H1 (cell line): Measurements from ENCODE around the gene RFX2. TPM values are rescaled to one million over a fixed set of nuclear protein-coding genes. Genes with fewer than 3 reads are reported as not detected.

Experiments
- CTCF ChIA-PET: fragments of 300-600 bp; sonication (Branson Sonifier 250); formaldehyde crosslinking; loops from one replicate; lab custom pipeline; 2021; ENCODE audit not compliant: partially characterized antibody; lab: Charles Lee
- POLR2A ChIA-PET: fragments of 300-600 bp; sonication (Branson Sonifier 250); formaldehyde crosslinking; loops from one replicate; lab custom pipeline; 2021; ENCODE audit warnings: inconsistent platforms; ENCODE audit not compliant: partially characterized antibody; lab: Charles Lee
- DNase-seq, 2 experiments: peaks; one replicate each; pipeline versions ENCODE4 v3.0.0 to v3.0.0-alpha.2; 2010 to 2022; ENCODE audit warnings: low spot score in 2 of 2, low read depth in 1 of 2, mixed read lengths in 1 of 2
- FAIRE-seq: peaks from 2 replicates; lab custom pipeline; 2011; peaks lifted over from hg19 to GRCh38; lab: Jason Lieb, UNC
- H2AFZ ChIP-seq: 2 replicates; pipeline ENCODE4 v1.8.1; 2012; ENCODE audit warnings: low read length, inconsistent platforms
- H2AK5ac ChIP-seq: 2 replicates; pipeline ENCODE4 v1.6.1; 2013; ENCODE audit warnings: low read depth, low read length
- H2BK120ac ChIP-seq: replicated peaks from 2 replicates; pipeline ENCODE3; 2013; ENCODE audit warnings: low read depth, low read length, inconsistent platforms
- H2BK12ac ChIP-seq: 2 replicates; pipeline ENCODE4 v1.6.1; 2013; ENCODE audit warnings: low read depth, low read length
- H2BK15ac ChIP-seq: 2 replicates; pipeline ENCODE4 v1.6.1; 2013; ENCODE audit warnings: low read length
- H2BK20ac ChIP-seq: 2 replicates; pipeline ENCODE4 v1.6.1; 2013; ENCODE audit warnings: low read length
- H2BK5ac ChIP-seq: 2 replicates; pipeline ENCODE4 v1.6.1; 2013; ENCODE audit warnings: low read depth, low read length
- H3K14ac ChIP-seq: 2 replicates; pipeline ENCODE4 v1.6.1; 2013; ENCODE audit warnings: inconsistent platforms; ENCODE audit not compliant: insufficient read length
- H3K18ac ChIP-seq: 2 replicates; pipeline ENCODE4 v1.6.1; 2013; ENCODE audit warnings: low read length; ENCODE audit errors: extremely low read depth
- H3K23ac ChIP-seq: 2 replicates; pipeline ENCODE4 v1.6.1; 2013; ENCODE audit warnings: inconsistent platforms; ENCODE audit not compliant: insufficient read length
- H3K23me2 ChIP-seq: 2 replicates; pipeline ENCODE4 v1.6.1; 2013; ENCODE audit warnings: low read depth, low read length
- H3K27ac ChIP-seq: 2 replicates; pipeline ENCODE4 v1.6.1; 2011; ENCODE audit warnings: low read depth, low read length, inconsistent platforms
- H3K27me3 ChIP-seq, 4 experiments: replicated peaks in 1 of 4; 1 replicate in 1 of 4; 2 replicates in 3 of 4; pipeline versions ENCODE4 v1.6.1 to v1.8.1; 2011 to 2013; ENCODE audit warnings: low read length in 3 of 4, mild to moderate bottlenecking in 3 of 4, inconsistent platforms in 2 of 4, mixed read lengths in 2 of 4, moderate library complexity in 1 of 4; ENCODE audit not compliant: control insufficient read depth in 3 of 4, insufficient read depth in 3 of 4; ENCODE audit errors: extremely low read depth in 1 of 4
- H3K36me3 ChIP-seq, 4 experiments: 2 replicates each; pipeline versions ENCODE4 v1.6.1 to v1.8.1; 2011 to 2013; ENCODE audit warnings: mild to moderate bottlenecking in 4 of 4, low read length in 3 of 4, moderate library complexity in 2 of 4, control low read depth in 1 of 4, inconsistent platforms in 1 of 4; ENCODE audit not compliant: insufficient read depth in 4 of 4, control insufficient read depth in 2 of 4
- H3K4ac ChIP-seq: replicated peaks from 2 replicates; pipeline ENCODE3; 2013; ENCODE audit warnings: low read length, low read depth, mixed read lengths, inconsistent platforms; ENCODE audit not compliant: insufficient read length
- H3K4me1 ChIP-seq, 4 experiments: replicated peaks in 1 of 4; 1 replicate in 1 of 4; 2 replicates in 3 of 4; pipeline versions ENCODE4 v1.6.1 to v1.8.1; 2011 to 2013; ENCODE audit warnings: low read length in 3 of 4, inconsistent platforms in 2 of 4, mixed read lengths in 1 of 4; ENCODE audit not compliant: insufficient read depth in 4 of 4, control insufficient read depth in 3 of 4
- H3K4me2 ChIP-seq, 2 experiments: 2 replicates each; pipeline versions ENCODE4 v1.6.1 to v1.8.1; 2011 to 2013; ENCODE audit warnings: low read depth in 2 of 2, low read length in 2 of 2, control low read depth in 1 of 2, inconsistent platforms in 1 of 2, mild to moderate bottlenecking in 1 of 2; ENCODE audit not compliant: insufficient read depth in 1 of 2
- H3K4me3 ChIP-seq, 4 experiments: fragments of 200-600, 300-600 bp in 1 of 4; sonication (generic), shearing (Covaris generic), sonication (Bioruptor Twin) in 1 of 4; 2 replicates each; pipeline versions ENCODE4 v1.5.1 to v1.8.1; 2011 to 2016; ENCODE audit warnings: low read length in 4 of 4, low read depth in 3 of 4, control low read depth in 2 of 4, inconsistent platforms in 2 of 4, mild to moderate bottlenecking in 2 of 4, mixed read lengths in 1 of 4, moderate library complexity in 1 of 4; ENCODE audit not compliant: insufficient read depth in 2 of 4; ENCODE audit errors: extremely low read depth in 1 of 4
- H3K56ac ChIP-seq: replicated peaks from 2 replicates; pipeline ENCODE3; 2013; ENCODE audit warnings: low read depth, mild to moderate bottlenecking, mixed read lengths, low read length, inconsistent platforms; ENCODE audit not compliant: insufficient read length
- H3K79me1 ChIP-seq: 2 replicates; pipeline ENCODE4 v1.6.1; 2013; ENCODE audit warnings: low read depth, low read length, control low read depth
- H3K79me2 ChIP-seq, 2 experiments: 2 replicates each; pipeline versions ENCODE4 v1.6.1 to v1.8.1; 2012 to 2013; ENCODE audit warnings: low read length in 2 of 2, mild to moderate bottlenecking in 2 of 2, inconsistent platforms in 1 of 2; ENCODE audit not compliant: insufficient read depth in 2 of 2, control insufficient read depth in 1 of 2
- H3K9ac ChIP-seq, 4 experiments: replicated peaks in 1 of 4; 1 replicate in 1 of 4; 2 replicates in 3 of 4; pipeline versions ENCODE4 v1.6.1 to v1.8.1; 2011 to 2013; ENCODE audit warnings: low read depth in 3 of 4, low read length in 3 of 4, control low read depth in 2 of 4, mild to moderate bottlenecking in 2 of 4, moderate library complexity in 2 of 4, inconsistent platforms in 1 of 4; ENCODE audit errors: extremely low read depth in 1 of 4
- H3K9me3 ChIP-seq, 2 experiments: 2 replicates each; pipeline versions ENCODE4 v1.6.1 to v1.8.1; 2012 to 2013; ENCODE audit warnings: mild to moderate bottlenecking in 2 of 2, moderate library complexity in 2 of 2, control low read depth in 1 of 2, inconsistent platforms in 1 of 2, low read depth in 1 of 2, low read length in 1 of 2, mixed read lengths in 1 of 2; ENCODE audit not compliant: insufficient read depth in 2 of 2
- H4K20me1 ChIP-seq, 2 experiments: replicated peaks in 1 of 2; 2 replicates each; pipeline versions ENCODE3 to v1.8.1; 2011 to 2013; ENCODE audit warnings: inconsistent platforms in 2 of 2, low read length in 2 of 2, mild to moderate bottlenecking in 1 of 2; ENCODE audit not compliant: insufficient read depth in 2 of 2, control insufficient read depth in 1 of 2
- H4K5ac ChIP-seq: 2 replicates; pipeline ENCODE4 v1.6.1; 2013; ENCODE audit warnings: low read length, low read depth, mixed read lengths, inconsistent platforms; ENCODE audit not compliant: insufficient read length
- H4K8ac ChIP-seq: 2 replicates; pipeline ENCODE4 v1.8.0; 2013; ENCODE audit warnings: mild to moderate bottlenecking, moderate library complexity, low read length, inconsistent platforms; ENCODE audit not compliant: insufficient read depth; ENCODE audit errors: extremely low read depth
- H4K91ac ChIP-seq: replicated peaks from 2 replicates; pipeline ENCODE3; 2013; ENCODE audit warnings: low read length, mixed read lengths, inconsistent platforms; ENCODE audit not compliant: insufficient read length
- CBX8 ChIP-seq: fragments of 300-800, 300-1000 bp; sonication (generic); IDR thresholded peaks from 2 replicates; pipeline ENCODE4 v1.7.1; 2016; ENCODE audit warnings: low read depth, low read length, borderline replicate concordance
- CHD1 ChIP-seq: IDR thresholded peaks from 2 replicates; pipeline ENCODE4 v1.6.1; 2012; ENCODE audit warnings: low read depth, low read length, improper control_type of control experiment
- GTF2F1 ChIP-seq: IDR thresholded peaks from 2 replicates; pipeline ENCODE4 v1.6.1; 2012; ENCODE audit warnings: low read depth, low read length, improper control_type of control experiment, borderline replicate concordance
- WGBS, 2 experiments: shearing (Covaris generic) in 1 of 2; methylation state at CpG; one replicate each; pipeline versions ENCODE4 v1.1.6 to v1.1.7; 2013 to 2015; ENCODE audit warnings: low lambda C conversion rate in 2 of 2, mixed read lengths in 2 of 2, inconsistent platforms in 1 of 2, low coverage in 1 of 2, missing lambda C conversion rate in 1 of 2; ENCODE audit not compliant: insufficient replicate concordance in 2 of 2, insufficient coverage in 1 of 2, insufficient read length in 1 of 2; ENCODE audit errors: extremely low coverage in 1 of 2, missing lambda C conversion rate in 1 of 2; 5-methylcytosine and 5-hydroxymethylcytosine counted together
- polyA plus RNA-seq, 7 experiments: library from polyadenylated mRNA; depleted of rRNA in 3 of 7; stranded (reverse) in 5 of 7; unstranded in 2 of 7; fragments of >200 nt in 5 of 7; fragments of 200-250 nt in 2 of 7; gene quantifications; 1 replicate in 5 of 7; 2 replicates in 1 of 7; 4 replicates in 1 of 7; pipeline versions ENCODE4 v1.2.1 to v1.2.3, GENCODE V29; 2011 to 2013; ENCODE audit warnings: missing spikeins in 2 of 7, mixed read lengths in 2 of 7
- total RNA-seq: library from RNA; stranded (reverse); fragmentation: NEBNext Ultra II Directional; extraction: Animal tissue kit (Norgen Biotek cat#: 25700); gene quantifications from 2 replicates; pipeline ENCODE4 v1.2.1, GENCODE V29; 2021

The RFX2 gene
- total and polyA plus RNA-seq, 2 of the 8 experiments (the other 6 are each of a cell fraction or from before 2014, with no cell fraction given), result 4.8 to 5.3 TPM

DNA sequence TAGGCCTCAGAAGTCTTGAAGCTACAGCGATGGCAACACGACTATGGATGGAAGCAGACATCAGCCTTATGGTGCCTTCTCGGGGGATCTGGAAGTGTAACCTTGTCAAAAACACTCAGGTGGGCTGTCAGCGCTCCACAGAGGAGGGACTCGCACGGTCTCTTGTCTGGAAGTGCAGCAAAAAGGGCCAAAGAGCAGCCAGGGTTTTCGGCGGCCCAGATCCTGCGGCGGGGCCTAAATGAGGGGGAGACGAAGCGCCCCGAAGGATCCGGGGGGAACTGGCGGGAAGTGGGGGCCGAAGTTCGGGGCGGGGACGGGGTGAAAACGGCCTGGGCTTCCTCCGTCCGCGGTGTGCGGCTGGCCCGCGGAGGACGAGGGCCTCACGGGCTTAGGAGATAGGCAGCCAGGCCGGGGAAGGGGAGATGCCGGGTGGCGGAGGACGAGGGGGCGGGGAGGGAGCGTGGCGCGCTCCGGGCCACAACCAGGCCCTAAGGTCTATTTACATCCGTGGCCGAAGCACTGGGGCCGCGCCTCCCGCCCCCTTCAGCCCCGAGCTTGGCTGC lies 133.0 kb downstream of the RFX2 start:
- H3K4me1 ChIP-seq, result peaks cover 0 to 13% (median 7%) of the 10 kb centered on the region in 4 experiments; a peak in 5 of 7 replicates
- TF ChIP-seq GTF2F1 (no peak), CBX8 (no peak), CHD1 (no peak)
- H3K4me2 ChIP-seq, result peak overlapping the region; percentile 94 to 96
- ChIA-PET POLR2A (interaction anchor here (0.9 to 3.3 kb wide), 11 partner anchors 9 to 220 kb away, joined by 3 to 12 read pairs (median 5); partner anchors contain the start of genes DUS3L, NDUFA11 and VMAC), CTCF (interaction anchor here (1.0 to 1.9 kb wide), 4 partner anchors 9 to 11 kb away, joined by 3 to 13 read pairs (median 4); no protein-coding TSS in a partner anchor)
- peak overlapping the region; percentile 91 to 94 (median 93) for H3K9ac ChIP-seq
- no peak overlapping the region for H2AFZ ChIP-seq
- 9% methylated on average over 18 of the region's 43 CpGs; no CpG with 5 or more reads in 1 of the 2 experiments for WGBS, 2 experiments
- peaks cover 24 to 31% of the 10 kb centered on the region in 2 experiments for H4K20me1 ChIP-seq
- H3K4ac ChIP-seq, result no peak overlapping the region
- peak overlapping the region; percentile 93 for H2BK5ac ChIP-seq
- no peak overlapping the region for H2BK120ac ChIP-seq
- no peak overlapping the region for H3K18ac ChIP-seq
- peaks cover 32% of the 10 kb centered on the region for H3K79me1 ChIP-seq
- DNase-seq (no peak), FAIRE-seq (no peak)
- H2BK15ac ChIP-seq, result no peak overlapping the region
- peak overlapping the region; percentile 40 for H4K91ac ChIP-seq
- H4K5ac ChIP-seq, result peak overlapping the region; percentile 72
- H4K8ac ChIP-seq, result peak overlapping the region; percentile 96
- no peak overlapping the region for H2BK12ac ChIP-seq
- peaks cover 6% of the 10 kb centered on the region; the same call in 1 of the 2 replicates for H3K23me2 ChIP-seq
- H2AK5ac ChIP-seq, result peak overlapping the region; percentile 16; the same call in 1 of the 2 replicates
- no peaks in the 10 kb centered on the region for H3K27me3 ChIP-seq
- peak overlapping the region; percentile 94 for H3K27ac ChIP-seq
- H2BK20ac ChIP-seq, result no peak overlapping the region
- H3K9me3 ChIP-seq, result no peaks in the 10 kb centered on the region
- H3K79me2 ChIP-seq, result peaks cover 47 to 56% of the 10 kb centered on the region in 2 experiments
- H3K4me3 ChIP-seq, result peak overlapping the region; percentile 85 to 97 (median 89)
- peaks cover 0 to 21% (median 7%) of the 10 kb centered on the region in 4 experiments; a peak in 6 of 8 replicates for H3K36me3 ChIP-seq
- H3K14ac ChIP-seq, result no peak overlapping the region
- no peak overlapping the region for H3K23ac ChIP-seq
- peak overlapping the region; percentile 83 for H3K56ac ChIP-seq
